WTC11 (cell line): ENCODE data around the gene TFCP2. TPM values are rescaled to one million over a fixed set of nuclear protein-coding genes. Genes with fewer than 3 reads are reported as not detected.
"Not testable (repeated sequence)": the region's sequence is repeated elsewhere in the genome, so short reads cannot be mapped to it uniquely, and the experiment has no call there.

ENCODE experiments used
- ATAC-seq: fragments of 200-7000 bp; cut with Tn5 transposase; 2 replicates; pipeline ENCODE4 v1.10.0; 2021; ENCODE audit warnings: mild to moderate bottlenecking, moderate library complexity
- CTCF ChIA-PET: fragments of 300-600 bp; sonication (Branson Sonifier 250); formaldehyde crosslinking; loops from one replicate; lab custom pipeline; 2021; ENCODE audit warnings: antibody characterized with exemption; lab: Charles Lee
- POLR2A ChIA-PET: fragments of 350-600 bp; sonication (Branson Sonifier 250); formaldehyde crosslinking; loops from one replicate; lab custom pipeline; 2021; ENCODE audit warnings: antibody characterized with exemption; lab: Charles Lee
- DNase-seq: peaks from one replicate; pipeline ENCODE4 v3.0.0; 2021; ENCODE audit warnings: low spot score
- H3K27ac Mint-ChIP-seq: 2 replicates; pipeline ENCODE4 v1.8.0; 2021; ENCODE audit warnings: mixed read lengths
- H3K27me3 Mint-ChIP-seq: 2 replicates; pipeline ENCODE4 v1.8.0; 2021; ENCODE audit warnings: low read depth, mild to moderate bottlenecking, moderate library complexity, mixed read lengths
- H3K36me3 Mint-ChIP-seq: 2 replicates; pipeline ENCODE4 v1.8.0; 2021; ENCODE audit warnings: mixed read lengths
- H3K4me1 Mint-ChIP-seq: 2 replicates; pipeline ENCODE4 v1.8.0; 2022; ENCODE audit warnings: mixed read lengths
- H3K4me3 Mint-ChIP-seq: 2 replicates; pipeline ENCODE4 v1.8.0; 2021; ENCODE audit warnings: mild to moderate bottlenecking, moderate library complexity, mixed read lengths
- H3K9me3 Mint-ChIP-seq: 2 replicates; pipeline ENCODE4 v1.8.0; 2021; ENCODE audit warnings: mixed read lengths
- AFF4 ChIP-seq: sonication (generic); formaldehyde crosslinking; IDR thresholded peaks from 2 replicates; pipeline ENCODE4 v1.8.1; 2023; ENCODE audit warnings: mild to moderate bottlenecking, missing genetic modification reagents, borderline replicate concordance
- CBFB ChIP-seq: sonication (generic); formaldehyde crosslinking; IDR thresholded peaks from 2 replicates; pipeline ENCODE4 v1.8.1; 2022; ENCODE audit warnings: mild to moderate bottlenecking, low read depth, missing genetic modification reagents
- MAX ChIP-seq: sonication (generic); formaldehyde crosslinking; IDR thresholded peaks from 2 replicates; pipeline ENCODE4 v1.8.0; 2022; ENCODE audit warnings: mild to moderate bottlenecking, missing genetic modification reagents
- MYBL2 ChIP-seq: sonication (generic); formaldehyde crosslinking; IDR thresholded peaks from 2 replicates; pipeline ENCODE4 v1.8.1; 2023; ENCODE audit warnings: mild to moderate bottlenecking, moderate library complexity, missing genetic modification reagents
- NFATC4 ChIP-seq: fragments of 250-450 bp; sonication (Bioruptor Pico); IDR thresholded peaks from 2 replicates; pipeline ENCODE4 v1.9.0; 2021; ENCODE audit warnings: mild to moderate bottlenecking
- NFE2L1 ChIP-seq: sonication (generic); formaldehyde crosslinking; IDR thresholded peaks from 2 replicates; pipeline ENCODE4 v1.8.1; 2023; ENCODE audit warnings: missing genetic modification reagents
- PRDM15 ChIP-seq: sonication (generic); formaldehyde crosslinking; IDR thresholded peaks from 2 replicates; pipeline ENCODE4 v1.8.0; 2022; ENCODE audit warnings: missing genetic modification reagents
- TCF7 ChIP-seq: sonication (generic); formaldehyde crosslinking; IDR thresholded peaks from 2 replicates; pipeline ENCODE4 v1.8.0; 2022; ENCODE audit warnings: mild to moderate bottlenecking, low read depth, missing genetic modification reagents, moderate library complexity
- USF1 ChIP-seq: sonication (generic); formaldehyde crosslinking; IDR thresholded peaks from 2 replicates; pipeline ENCODE4 v1.8.0; 2022; ENCODE audit warnings: mild to moderate bottlenecking, missing genetic modification reagents
- USF2 ChIP-seq: sonication (generic); formaldehyde crosslinking; IDR thresholded peaks from 2 replicates; pipeline ENCODE4 v1.8.1; 2023; ENCODE audit warnings: mild to moderate bottlenecking, missing genetic modification reagents, moderate library complexity
- ZNF317 ChIP-seq: sonication (generic); formaldehyde crosslinking; IDR thresholded peaks from 2 replicates; pipeline ENCODE4 v1.8.1; 2023; ENCODE audit warnings: low read depth, mild to moderate bottlenecking, moderate library complexity, missing genetic modification reagents, borderline replicate concordance
- ZNF416 ChIP-seq: fragments of 250-450 bp; sonication (Bioruptor Pico); IDR thresholded peaks from 2 replicates; pipeline ENCODE4 v1.9.0; 2021; ENCODE audit warnings: mild to moderate bottlenecking, inconsistent platforms
- total RNA-seq: library from RNA; stranded (reverse); gene quantifications from 3 replicates; pipeline ENCODE4 v1.2.3, GENCODE V29; 2021
- TF ChIP-seq, protein P1 (sequence below): sonication (generic); formaldehyde crosslinking; IDR thresholded peaks from 2 replicates; pipeline ENCODE4 v1.8.1; 2023; ENCODE audit warnings: mild to moderate bottlenecking, missing genetic modification reagents, moderate library complexity
- TF ChIP-seq, protein P2 (sequence below): sonication (generic); formaldehyde crosslinking; IDR thresholded peaks from 2 replicates; pipeline ENCODE4 v1.8.1; 2023; ENCODE audit warnings: mild to moderate bottlenecking, moderate library complexity, missing genetic modification reagents

TFCP2 gene
- total RNA-seq, 1 experiment from 2014 or later, result 35.4 TPM

DNA sequence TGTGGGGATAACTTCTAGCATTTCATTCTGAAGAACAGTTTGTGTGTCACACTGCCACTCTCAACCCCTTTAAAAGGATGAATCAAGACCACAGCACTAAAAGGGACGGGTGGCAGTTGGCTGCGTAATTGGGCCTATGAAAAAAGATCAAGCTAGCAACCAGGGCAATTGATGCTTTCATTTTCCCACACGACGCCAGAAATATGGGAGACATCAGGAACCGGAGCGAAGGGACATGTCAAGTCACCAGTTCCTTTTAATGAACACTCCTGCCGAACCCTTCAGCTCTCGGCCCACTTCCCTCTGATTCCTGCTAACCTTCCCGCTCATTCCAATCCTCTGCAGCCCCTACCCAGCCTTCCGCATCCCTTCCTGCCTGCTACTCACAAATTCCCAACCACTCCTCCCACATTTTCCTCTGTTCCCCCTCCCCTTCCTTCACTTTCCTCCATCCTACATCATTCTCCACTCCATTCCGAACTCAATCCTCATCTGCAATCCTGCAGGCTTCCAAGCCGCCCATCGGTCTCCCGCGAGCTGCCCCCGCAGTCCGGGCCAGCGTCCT, 90.3 kb downstream of the TFCP2 start:
- peaks cover 19% of the 10 kb centered on the region for H3K4me1 Mint-ChIP-seq
- H3K4me3 Mint-ChIP-seq, result peak overlapping the region; percentile 99
- TF ChIP-seq PRDM15 (CRISPR knock-in tag) (peak; percentile 67), MAX (0 out of 2 replicates have a peak, but pooled peaks have one; percentile 1), USF1 (CRISPR knock-in tag) (no peak)
- ChIA-PET CTCF (interaction anchor here (0.9 to 1.6 kb wide), 5 partner anchors 10 to 259 kb away, joined by 4 to 6 read pairs (median 4); partner anchors contain the start of gene POU6F1), POLR2A (interaction anchor here (0.5 to 2.4 kb wide), 23 partner anchors 9 to 1740 kb away, joined by 3 to 24 read pairs (median 4); partner anchors contain the start of genes DAZAP2, POU6F1, SLC11A2 and TFCP2)
- ATAC-seq (peak; percentile 33), DNase-seq (no peak)
- H3K36me3 Mint-ChIP-seq, result peaks cover 3% of the 10 kb centered on the region
- H3K9me3 Mint-ChIP-seq, result no peaks in the 10 kb centered on the region
- H3K27ac Mint-ChIP-seq, result peak overlapping the region; percentile 93
- H3K27me3 Mint-ChIP-seq, result no peaks in the 10 kb centered on the region

DNA sequence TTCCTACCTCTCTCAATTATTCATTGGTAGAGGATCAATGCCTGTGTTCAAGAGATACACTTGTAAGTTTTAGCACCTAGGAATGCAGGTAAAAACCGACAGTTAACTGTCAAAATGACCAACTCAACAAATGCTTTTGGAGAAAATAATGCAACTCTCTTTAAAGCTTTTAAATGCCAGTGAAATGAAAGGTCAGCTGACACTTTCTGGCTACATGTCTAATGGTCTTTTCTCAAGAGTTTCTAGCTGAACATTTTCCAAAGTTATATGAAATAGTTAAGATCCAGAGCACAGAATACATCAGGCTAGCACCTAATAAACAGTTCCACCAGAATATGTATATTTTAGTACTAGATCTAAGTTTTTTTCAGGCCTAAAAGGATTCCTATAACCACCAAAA, 91.5 kb downstream of the TFCP2 start:
- ATAC-seq, result no peak
- Mint-ChIP-seq H3K36me3 (peaks cover 3% of the 10 kb centered on the region), H3K27me3 (no peaks in the 10 kb centered on the region), H3K9me3 (no peaks in the 10 kb centered on the region), H3K4me3 (peak overlapping the region; percentile 99), H3K27ac (peak overlapping the region; percentile 33; the same call in 1 of the 2 replicates), H3K4me1 (peaks cover 19% of the 10 kb centered on the region)
- no peak for TF ChIP-seq ZNF416 (CRISPR knock-in tag)
- TF ChIP-seq NFE2L1, result no peak
- TF ChIP-seq CBFB, result no peak
- TF ChIP-seq, protein P1, sequence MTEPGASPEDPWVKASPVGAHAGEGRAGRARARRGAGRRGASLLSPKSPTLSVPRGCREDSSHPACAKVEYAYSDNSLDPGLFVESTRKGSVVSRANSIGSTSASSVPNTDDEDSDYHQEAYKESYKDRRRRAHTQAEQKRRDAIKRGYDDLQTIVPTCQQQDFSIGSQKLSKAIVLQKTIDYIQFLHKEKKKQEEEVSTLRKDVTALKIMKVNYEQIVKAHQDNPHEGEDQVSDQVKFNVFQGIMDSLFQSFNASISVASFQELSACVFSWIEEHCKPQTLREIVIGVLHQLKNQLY, result no peak
- no peak for TF ChIP-seq MYBL2 (CRISPR knock-in tag)
- TF ChIP-seq TCF7, result no peak
- TF ChIP-seq USF2, result no peak
- TF ChIP-seq, protein P2, sequence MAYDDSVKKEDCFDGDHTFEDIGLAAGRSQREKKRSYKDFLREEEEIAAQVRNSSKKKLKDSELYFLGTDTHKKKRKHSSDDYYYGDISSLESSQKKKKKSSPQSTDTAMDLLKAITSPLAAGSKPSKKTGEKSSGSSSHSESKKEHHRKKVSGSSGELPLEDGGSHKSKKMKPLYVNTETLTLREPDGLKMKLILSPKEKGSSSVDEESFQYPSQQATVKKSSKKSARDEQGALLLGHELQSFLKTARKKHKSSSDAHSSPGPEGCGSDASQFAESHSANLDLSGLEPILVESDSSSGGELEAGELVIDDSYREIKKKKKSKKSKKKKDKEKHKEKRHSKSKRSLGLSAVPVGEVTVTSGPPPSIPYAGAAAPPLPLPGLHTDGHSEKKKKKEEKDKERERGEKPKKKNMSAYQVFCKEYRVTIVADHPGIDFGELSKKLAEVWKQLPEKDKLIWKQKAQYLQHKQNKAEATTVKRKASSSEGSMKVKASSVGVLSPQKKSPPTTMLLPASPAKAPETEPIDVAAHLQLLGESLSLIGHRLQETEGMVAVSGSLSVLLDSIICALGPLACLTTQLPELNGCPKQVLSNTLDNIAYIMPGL (CRISPR knock-in tag), result no peak
- TF ChIP-seq NFATC4 (CRISPR knock-in tag), result no peak
- no peak for DNase-seq
- ChIA-PET CTCF (no interaction called here), POLR2A (no interaction called here)

DNA sequence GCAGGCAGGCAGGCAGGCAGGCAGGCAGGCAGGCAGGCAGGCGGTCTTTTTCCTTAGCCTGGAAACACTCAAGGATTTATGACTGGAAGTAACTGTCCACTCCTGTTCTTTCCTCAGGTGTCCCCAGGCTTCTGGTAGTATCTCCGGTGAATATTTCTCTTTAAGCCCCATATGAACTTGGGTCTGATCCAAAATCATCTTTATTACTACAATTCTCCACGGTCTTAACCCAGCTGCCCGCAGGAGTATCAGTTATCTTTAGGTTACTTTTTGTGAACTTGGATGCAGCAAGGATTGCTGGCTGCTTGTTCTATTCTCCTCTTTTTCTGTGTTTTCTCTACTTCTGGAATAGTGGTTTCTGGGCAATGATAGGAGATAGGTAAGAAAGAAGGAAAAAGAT, 92.8 kb downstream of the TFCP2 start:
- ChIA-PET POLR2A (no interaction called here), CTCF (interaction anchor here (0.6 kb wide), 1 partner anchor 261 kb away, joined by 3 read pairs; no protein-coding TSS in a partner anchor)
- TF ChIP-seq AFF4 (CRISPR knock-in tag), result no peak
- TF ChIP-seq ZNF317 (CRISPR knock-in tag), result no peak
- no peak for ATAC-seq
- no peaks in the 10 kb centered on the region for H3K27me3 Mint-ChIP-seq
- H3K9me3 Mint-ChIP-seq, result no peaks in the 10 kb centered on the region
- DNase-seq, result no peak
- H3K4me3 Mint-ChIP-seq, result no peak overlapping the region
- H3K27ac Mint-ChIP-seq, result no peak overlapping the region
- peaks cover 3% of the 10 kb centered on the region for H3K36me3 Mint-ChIP-seq
- H3K4me1 Mint-ChIP-seq, result peaks cover 19% of the 10 kb centered on the region

DNA sequence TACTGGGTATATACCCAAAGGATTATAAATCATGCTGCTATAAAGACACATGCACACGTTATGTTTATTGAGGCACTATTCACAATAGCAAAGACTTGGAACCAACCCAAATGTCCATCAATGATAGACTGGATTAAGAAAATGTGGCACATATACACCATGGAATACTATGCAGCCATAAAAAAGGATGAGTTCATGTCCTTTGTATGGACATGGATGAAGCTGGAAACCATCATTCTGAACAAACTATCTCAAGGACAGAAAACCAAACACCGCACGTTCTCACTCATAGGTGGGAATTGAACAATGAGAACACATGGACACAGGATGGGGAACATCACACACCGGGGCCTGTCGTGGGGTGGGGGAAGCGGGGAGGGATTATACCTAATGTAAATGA, 94.1 kb downstream of the TFCP2 start:
- H3K9me3 Mint-ChIP-seq, DNase-seq, ATAC-seq, CTCF ChIA-PET, POLR2A ChIA-PET, H3K4me3 Mint-ChIP-seq, H3K27me3 Mint-ChIP-seq, H3K27ac Mint-ChIP-seq, H3K36me3 Mint-ChIP-seq: not testable (repeated sequence)
- H3K4me1 Mint-ChIP-seq, result peaks cover 19% of the 10 kb centered on the region
